Renal cortical epithelial cell (primary cell): ENCODE data around the gene RRAGD. TPM values are rescaled to one million over a fixed set of nuclear protein-coding genes. Genes with fewer than 3 reads are reported as not detected.
"Not testable (repeated sequence)": the region's sequence is repeated elsewhere in the genome, so short reads cannot be mapped to it uniquely, and the experiment has no call there.

ENCODE experiments used
- DNase-seq: peaks from one replicate; pipeline ENCODE4 v3.0.0-alpha.2; 2011; ENCODE audit warnings: low read depth
- total RNA-seq: library from RNA; depleted of rRNA; stranded (reverse); fragments of >200 nt; gene quantifications from 2 replicates; pipeline ENCODE4 v1.2.3, GENCODE V29; 2014

RRAGD gene
- total RNA-seq, 1 donor from 2014 or later = 4.2 TPM

GRCh38 chr6:89411145-89412070, 665 bp downstream of the RRAGD start:
- no peak for DNase-seq

DNA sequence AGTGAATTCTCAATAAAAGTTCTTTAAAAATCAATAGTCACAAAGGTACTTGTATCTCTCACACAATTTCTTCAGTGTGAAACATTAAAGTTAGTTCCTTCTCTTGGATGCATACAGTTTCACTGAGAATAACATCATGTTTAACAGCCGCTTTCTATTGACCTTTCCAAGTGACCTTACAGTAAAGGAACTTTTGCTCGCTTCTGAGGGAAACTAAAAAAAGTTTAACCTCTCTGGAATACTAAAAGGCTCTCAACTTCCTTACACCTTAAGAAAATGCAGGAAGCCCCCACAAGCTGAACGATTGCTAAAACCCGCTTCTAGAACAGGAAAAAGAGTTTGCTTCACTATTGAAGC, 1.3 kb downstream of the RRAGD start:
- DNase-seq = no peak

DNA sequence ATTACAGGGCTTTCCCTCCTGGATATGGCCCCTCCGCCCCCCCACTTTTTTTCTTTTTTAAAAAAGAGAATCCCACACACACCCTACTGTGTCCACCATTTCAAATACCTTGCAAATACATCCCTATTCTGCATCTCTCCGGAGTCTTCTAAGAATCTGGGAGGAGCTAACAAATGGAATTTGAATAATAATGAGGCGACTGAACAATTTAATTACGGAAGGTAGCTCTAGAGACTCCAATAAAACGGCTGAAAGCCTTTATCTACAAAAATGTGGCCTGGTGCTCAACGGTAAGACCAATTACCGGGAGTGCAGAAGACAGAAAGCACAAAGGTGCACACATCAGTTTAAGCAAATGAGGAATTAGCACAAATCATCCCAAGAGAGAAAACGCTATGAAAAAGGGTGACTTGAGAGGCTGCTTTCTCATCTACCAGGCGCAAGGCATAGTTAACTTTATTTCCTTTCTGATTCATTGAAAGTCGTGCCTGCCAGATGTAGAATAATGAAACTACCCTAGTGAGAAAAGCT, 1.8 kb downstream of the RRAGD start:
- DNase-seq = peak; percentile 26

GRCh38 chr6:89409461-89410035, 2.5 kb downstream of the RRAGD start:
- no peak for DNase-seq

DNA sequence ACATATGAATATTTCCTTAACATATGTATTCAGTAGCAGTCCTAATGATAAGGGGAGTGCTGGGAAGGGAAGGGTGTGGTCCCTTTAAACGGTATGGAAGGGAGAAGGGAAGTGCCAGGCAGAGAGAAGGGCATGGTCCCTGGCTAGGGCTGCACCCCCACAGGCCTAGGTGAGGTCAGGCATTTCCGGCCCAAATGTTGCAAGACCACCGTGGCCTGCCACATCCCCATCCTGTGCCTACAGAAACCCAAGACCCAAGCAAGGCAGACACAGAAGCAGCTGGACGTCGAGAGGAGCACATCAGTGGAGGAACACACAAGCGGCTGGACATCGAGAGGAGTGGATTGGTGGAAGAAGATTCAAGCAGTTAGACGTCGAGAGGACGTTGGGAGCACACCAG, 5.9 kb downstream of the RRAGD start:
- DNase-seq = no peak

DNA sequence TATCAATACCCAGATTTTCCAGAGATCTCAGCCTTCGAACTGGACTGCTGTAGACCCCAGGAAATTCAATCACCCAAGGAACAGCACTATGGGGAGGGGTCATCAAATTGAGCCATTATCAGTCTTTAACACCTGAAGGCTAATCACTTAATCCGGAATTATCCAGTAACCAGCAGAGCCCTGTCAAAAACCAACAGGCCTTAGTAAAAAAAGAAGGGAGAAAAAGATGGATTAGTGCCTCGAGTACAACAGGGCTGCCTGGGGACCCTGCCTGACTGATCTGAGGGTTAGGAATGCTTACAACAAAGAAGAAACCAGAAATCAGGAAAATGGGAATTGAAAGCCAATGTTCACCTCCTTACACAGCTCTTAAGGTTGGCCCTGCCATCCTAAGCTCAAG, 7.6 kb downstream of the RRAGD start:
- no peak for DNase-seq

GRCh38 chr6:89402776-89403175, 9.3 kb downstream of the RRAGD start:
- no peak for DNase-seq

DNA sequence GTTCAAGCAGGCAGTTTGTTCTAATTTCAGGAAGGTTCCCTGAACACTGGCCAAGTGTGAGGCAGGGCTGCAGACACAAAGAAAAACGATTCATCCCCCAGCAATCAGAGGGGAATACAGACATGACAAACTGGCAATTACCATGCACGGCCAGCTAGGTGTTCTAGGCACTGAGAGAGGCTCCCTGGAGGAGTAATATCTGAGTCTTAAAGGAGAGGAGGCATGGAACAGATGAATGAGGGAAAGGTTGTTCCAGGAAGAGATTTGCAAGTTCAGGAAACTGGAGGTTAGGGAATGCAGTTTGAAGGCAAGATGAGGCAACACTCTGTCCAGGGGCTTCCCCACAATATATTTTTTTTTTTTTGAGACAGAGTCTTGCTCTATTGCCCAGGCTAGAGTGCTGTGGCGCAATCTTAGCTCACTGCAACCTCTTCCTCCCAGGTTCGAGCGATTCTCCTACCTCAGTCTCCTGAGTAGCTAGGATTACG, 11.1 kb downstream of the RRAGD start:
- peak; percentile 69 for DNase-seq

DNA sequence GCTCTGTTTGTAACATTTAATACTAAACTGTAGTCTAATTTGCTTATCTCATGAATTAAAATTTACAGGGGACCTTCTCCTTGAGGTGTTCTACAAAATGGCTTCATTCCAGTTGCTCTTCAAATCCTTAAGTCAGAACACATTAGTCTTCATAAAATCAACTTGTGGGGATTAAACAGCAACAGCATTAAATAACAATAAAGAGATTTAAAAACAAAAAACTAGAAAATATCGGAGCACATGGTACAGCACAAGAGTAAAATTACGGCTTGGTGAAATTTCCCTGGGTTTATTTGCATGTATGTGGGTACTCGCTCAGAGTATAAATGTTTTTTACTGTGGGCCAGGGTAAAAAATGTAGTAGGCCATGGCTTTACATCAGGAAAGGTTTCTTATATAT, 12.0 kb downstream of the RRAGD start:
- no peak for DNase-seq

GRCh38 chr6:89398762-89399525, 13.1 kb downstream of the RRAGD start:
- DNase-seq = no peak

GRCh38 chr6:89397884-89398283, 14.2 kb downstream of the RRAGD start:
- DNase-seq = not testable (repeated sequence)

- no peak for DNase-seq
These were observed 18.4 kb downstream of the RRAGD start for GRCh38 chr6:89393659-89394058.

DNA sequence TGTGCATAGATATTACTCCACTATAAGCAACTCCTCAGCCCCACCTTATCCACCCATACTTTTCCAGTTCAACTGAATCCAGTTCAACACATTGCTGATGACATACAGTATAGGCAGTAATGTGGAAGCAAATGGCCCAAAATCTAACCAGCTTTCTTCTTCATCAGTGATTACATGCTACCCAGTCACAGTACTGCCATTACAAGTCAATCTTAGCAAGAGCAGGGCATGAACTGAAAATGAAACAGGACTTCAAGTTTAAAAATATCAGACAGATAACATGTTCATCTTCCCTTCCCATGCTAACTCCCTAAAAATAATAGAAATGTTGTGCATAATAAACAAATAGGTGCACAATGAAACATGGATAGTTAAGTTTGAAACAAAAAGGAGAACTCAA, 19.2 kb downstream of the RRAGD start:
- DNase-seq = no peak

DNA sequence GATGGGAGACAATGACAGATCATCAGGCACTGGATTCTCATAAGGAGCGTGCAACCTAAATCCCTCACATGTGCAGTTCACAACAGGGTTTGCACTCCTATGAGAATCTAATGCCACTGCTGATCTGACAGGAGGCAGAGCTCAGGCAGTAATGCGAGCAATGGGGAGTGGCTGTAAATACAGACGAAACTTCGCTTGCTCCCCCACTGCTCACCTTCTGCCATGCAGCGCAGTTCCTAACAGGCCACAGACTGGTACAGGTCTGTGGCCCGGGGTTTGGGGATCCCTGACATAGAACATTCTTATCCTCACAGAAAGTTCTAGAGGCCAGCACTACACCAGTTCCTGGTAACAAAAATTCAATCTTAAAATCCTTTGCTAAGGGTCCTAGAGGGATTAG, 23.2 kb downstream of the RRAGD start:
- no peak for DNase-seq

- peak; percentile 8 for DNase-seq
These were observed 24.4 kb downstream of the RRAGD start for GRCh38 chr6:89387516-89388201.

DNA sequence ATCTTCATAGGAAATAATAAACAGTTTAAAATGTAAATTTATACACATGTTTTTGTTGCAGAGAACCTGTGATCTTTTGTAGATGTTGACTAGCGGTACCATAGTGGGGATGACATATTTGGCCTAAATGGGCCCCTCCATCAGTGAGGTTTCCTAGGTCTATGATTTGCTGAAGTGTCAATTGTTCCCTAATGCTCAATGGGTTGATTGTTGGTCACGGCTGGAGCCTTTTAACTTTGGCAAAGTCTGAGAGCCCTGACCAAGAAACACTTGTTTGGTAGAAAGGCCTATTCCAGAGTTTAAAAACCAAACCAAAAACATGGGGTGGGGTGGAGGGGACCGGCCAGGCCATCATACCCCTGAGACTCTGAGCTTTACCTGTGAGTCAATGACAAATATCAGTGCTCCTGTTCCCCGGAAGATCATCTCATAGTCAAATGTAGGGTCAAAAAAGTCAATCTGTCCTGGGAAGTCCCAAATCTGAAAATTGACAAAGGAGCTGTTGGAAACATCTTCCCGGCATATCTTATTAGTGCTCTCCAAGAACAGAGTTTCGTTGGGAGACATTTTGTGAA, 25.1 kb downstream of the RRAGD start:
- no peak for DNase-seq

DNA sequence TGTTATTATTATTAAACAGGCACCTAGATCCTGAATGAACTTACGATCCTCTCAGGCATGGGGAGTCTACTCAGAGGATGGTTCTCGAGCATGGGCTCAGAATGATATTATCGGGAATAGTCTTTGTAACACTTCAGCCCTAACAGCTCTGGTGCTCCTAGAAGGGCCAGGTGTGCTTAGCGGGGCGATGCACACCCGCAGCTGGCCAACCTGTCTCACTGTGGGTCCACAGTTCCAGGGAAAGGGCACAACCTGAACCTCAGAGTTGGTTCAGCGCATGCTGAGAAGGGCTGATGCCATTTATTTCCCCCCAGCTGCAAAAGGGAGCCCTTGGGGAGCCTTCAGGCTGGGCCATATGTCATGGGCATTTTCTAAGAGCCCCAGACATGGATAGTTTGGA, 26.2 kb downstream of the RRAGD start:
- DNase-seq = no peak

GRCh38 chr6:89385156-89385667, 26.9 kb downstream of the RRAGD start:
- peak; percentile 92 for DNase-seq

- no peak for DNase-seq
These were observed 31.0 kb downstream of the RRAGD start for GRCh38 chr6:89381031-89381430.

GRCh38 chr6:89379281-89379680, 32.8 kb downstream of the RRAGD start:
- no peak for DNase-seq

GRCh38 chr6:89378628-89379027, 33.4 kb downstream of the RRAGD start:
- no peak for DNase-seq
